ENCODE data around the gene TMEM258.
A peak's percentile ranks its signal among the peaks of the same experiment; 100 is the strongest.

TMEM258 gene

DNA sequence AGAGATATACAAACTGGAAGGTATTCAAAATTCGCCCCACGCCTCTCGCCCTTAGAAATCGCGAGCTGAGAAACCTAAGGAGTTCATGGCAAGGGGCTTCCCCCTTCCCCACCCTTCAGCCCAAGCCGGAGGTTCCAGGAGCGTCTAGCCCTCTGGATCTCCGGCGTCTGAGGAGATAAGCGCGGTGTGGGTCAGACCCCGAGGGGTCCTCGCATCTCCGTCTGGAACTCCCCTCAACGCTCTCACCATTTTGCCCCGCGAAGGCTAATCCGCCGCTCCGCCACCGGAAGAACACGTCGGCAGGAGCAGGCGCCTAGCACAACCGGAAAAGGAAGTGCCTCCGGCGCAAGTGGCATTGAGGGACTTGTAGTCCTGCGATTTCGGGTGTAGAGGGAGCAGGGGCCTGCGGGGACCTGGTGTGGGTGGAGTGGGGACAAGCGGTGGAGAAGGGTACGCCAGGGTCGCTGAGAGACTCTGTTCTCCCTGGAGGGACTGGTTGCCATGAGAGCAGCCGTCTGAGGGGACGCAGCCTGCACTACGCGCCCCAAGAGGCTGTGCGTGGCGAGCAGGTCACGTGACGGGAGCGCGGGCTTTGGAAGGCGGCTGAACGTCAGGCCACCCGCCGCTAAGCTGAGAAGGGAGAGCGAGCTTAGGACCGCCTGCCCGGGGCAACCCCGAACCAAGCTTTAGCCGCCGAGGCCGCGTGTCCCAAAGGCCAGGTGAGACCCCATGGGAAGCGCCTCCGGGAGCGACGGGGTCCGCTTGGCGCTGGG lies at the start of gene TMEM258, which contains the start of gene FEN1:
TMEM258 (minus strand) TSS at position 290 of the 773 bp plus-strand sequence; CDS start at position 249, 41 bp downstream.
FEN1 (plus strand) TSS at position 602 of the 773 bp plus-strand sequence. CDS start 2,451 bp downstream, outside the sequence.
- DNase-seq, result peak; percentile 94

DNA sequence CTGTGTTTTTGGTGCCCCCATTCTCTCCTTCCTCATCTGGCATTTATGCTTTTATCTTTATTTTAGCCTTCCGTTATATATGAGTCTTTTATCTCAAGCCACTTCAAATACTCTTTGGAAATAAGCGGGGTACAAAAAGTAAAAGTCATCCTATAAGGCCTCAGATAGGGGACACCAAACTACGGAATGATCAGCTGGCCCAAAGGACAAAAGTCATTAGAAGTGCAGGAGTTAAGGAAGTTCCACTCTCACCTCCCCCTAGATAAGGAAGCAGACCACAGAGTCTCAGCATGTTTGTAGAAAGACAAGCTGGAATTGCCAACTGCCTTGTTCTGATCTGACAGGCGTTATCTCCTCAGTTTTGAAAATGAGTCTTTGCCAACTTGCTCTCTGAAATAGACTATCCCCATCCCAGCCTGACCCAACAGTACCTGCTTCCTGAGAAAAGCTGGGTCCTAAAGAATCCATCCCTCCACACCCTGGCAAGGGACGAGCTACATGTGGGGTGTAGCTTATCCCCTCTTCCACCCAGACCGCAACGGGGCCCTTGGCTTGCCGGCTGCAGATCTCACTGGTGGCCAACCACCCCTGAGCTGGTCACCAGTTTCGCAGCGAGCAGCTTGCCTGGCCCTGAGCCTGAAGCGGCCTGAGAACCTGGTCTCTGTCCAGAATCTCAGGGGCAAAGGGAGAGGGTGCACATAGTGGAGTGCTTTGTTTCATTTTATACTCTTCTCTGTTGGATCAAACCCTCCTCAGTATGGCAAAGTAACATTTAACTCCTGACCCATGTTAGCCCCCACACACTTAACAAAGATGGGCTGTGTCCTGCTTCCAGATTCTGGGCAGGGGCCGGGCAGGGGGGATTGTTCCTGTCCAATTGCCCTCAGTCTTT lies 49.5 kb upstream of the TMEM258 start:
- DNase-seq, result peak; percentile 10

DNA sequence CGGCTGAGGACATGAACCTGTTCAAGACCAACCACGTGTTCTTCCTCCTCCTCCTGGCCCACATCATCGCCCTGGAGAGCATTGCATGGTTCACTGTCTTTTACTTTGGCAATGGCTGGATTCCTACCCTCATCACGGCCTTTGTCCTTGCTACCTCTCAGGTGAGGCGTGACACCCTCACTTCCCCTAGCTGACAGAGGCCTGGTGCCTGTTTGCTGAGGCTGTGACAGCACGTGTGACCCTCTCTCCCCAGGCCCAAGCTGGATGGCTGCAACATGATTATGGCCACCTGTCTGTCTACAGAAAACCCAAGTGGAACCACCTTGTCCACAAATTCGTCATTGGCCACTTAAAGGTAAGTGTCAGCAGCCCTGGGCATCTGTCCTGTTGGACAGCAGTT lies 48.0 kb upstream of the TMEM258 start:
- peak; percentile 14 for DNase-seq

DNA sequence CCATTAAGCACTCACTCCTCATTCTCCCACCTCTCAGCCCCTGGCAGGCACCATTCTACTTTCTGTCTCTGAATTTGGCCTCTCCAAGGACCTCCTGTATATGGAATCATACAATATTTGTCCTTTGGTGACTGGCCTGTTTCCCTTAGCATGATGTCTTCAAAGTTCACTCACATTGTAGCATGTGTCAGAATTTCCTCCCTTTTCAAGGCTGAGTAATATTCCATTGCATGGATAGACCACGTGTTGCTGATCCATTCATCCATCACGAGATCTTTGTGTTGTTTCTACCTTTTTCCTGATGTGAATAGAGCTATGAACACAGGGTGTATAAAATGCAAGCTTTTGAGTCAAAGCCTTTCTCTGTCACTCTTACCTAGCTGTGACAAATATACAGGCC lies 47.3 kb upstream of the TMEM258 start:
- no peak for DNase-seq

DNA sequence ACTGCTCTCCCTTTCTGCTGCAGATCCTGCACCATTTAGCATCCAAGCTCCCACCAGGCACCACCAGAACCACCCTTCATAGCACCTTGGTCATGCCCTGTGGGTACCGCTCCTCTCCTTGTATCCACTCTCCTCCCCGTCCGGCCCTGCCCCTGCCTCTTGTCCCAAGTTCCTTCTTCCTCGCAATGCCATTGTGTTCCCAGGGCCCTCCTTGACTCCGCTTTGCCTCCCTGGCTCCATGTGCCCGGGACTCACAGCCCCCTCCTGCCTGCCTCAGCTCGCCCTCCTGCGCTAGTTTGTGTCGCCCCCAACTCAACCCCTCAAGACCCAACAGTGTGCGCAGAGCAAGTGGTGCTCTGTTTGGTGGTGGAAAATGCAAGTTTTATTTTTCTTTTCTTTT lies 46.5 kb upstream of the TMEM258 start:
- peak; percentile 4 for DNase-seq

DNA sequence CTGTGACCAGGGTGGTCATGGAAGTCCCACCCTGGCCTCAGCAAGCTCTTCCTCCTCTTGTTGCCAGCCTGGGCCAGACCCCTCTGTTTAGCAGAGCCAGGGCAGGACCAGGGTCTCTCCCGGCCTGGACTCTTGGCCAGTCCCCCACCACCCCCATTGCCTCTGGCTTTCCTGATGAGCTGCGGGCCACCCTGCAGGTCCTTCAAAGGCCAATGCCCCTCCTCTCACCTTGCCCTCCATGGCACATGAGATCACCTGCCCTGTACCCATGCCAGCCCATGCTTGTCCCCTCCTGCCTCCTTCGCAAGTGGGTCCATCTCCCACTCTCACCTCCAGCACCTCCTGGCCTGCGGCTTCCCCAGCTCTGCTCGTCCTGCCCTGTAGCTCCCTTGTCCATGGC lies 46.1 kb upstream of the TMEM258 start:
- peak; percentile 15 for DNase-seq

DNA sequence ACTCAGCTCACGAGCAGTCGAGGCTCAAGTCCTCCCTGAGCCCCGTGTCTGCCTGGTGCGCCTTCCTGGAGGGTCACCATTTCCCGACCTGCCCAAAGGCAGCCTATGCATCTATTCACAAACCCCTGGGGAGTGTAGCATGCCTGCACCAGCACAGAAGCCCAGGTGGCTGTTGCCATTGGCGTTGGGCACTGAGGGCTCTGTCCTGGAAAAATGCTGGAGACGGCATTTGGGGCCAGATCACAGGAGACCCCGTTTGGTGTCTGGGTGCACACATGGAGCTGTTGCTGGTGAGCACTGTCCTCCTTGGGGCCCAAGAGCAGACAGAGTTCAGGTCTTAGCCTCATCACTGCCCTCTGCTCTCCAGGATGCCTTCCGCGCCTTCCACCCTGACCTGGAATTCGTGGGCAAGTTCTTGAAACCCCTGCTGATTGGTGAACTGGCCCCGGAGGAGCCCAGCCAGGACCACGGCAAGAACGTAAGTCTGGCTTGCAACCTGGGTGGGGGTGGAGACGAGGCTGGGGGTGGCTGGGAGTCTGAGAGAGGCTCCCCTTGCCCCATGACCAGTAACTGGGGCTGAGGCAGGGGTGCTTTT lies 45.1 kb upstream of the TMEM258 start:
- DNase-seq, result peak; percentile 7

DNA sequence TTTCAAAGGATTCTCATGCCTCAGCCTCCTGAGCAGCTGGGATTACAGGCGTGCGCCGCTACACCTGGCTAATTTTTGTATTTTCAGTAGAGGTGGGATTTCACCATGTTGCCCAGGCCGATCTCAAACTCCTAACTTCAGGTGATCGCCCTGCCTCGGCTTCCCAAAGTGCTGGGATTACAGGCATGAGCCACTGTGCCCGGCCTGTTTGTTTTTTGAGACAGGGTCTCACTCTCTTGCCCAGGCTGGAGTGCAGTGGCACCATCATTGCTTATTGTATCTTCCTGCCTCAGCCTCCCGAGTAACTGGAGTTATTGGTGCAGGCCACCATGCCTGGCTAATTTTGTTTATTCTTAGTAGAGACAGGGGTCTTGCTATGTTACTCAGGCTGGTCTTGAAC lies 43.8 kb upstream of the TMEM258 start:
- no peak for DNase-seq

DNA sequence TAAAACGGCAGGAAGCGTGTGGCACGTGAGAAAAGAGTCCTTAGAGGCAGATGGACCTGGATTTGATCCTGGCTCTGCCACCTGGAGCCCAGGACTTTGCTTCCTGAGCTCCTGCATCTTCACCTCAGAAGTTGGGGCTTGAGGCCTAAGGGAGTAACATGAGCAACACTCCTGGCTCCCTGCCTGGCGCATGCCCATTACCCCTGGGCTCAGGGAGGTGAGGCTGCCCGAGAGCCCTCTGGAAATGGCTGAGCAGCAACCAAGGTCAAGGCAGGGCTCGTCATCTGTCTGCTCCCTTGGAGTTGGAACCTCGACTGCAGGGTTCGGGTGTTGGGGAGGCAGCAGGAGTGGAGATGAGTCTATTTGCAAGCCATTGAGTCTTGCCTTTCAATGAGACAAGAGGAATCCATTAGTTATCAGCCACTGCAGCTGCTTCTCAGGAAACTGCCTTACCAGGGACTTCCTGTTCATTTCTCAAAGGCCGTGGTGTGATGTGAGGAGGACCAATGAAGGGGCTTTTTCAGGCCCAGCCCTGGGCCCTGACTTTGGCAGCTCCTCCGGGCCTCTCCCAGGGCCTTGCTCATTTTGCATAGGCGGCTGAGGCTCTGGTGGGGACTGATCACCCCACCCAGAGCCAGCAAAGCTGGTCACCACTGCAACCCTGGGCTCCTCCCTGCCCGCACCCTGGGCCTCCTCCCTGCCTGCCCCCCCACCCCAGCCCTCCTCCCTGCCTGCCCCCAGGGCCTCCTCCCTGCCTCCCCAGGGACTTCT lies 42.1 kb upstream of the TMEM258 start:
- peak; percentile 72 for DNase-seq

DNA sequence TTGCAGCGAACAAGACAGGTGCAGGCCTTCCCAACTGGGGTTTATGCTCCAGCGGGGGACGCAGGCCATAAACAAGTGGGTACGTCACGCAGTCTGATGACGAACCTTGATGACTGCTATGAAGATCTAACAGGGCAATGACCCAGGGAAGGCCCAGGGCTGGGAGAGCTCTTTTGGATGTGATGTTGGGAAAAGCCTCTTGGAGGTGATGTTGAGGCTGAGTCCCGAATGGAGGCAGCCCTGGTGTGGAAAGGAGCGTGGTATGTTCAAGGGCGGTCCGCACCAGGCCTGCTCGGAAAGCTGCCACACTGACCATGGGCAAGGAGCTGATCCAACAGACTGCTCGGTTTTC lies 41.5 kb upstream of the TMEM258 start:
- DNase-seq, result peak; percentile 21

DNA sequence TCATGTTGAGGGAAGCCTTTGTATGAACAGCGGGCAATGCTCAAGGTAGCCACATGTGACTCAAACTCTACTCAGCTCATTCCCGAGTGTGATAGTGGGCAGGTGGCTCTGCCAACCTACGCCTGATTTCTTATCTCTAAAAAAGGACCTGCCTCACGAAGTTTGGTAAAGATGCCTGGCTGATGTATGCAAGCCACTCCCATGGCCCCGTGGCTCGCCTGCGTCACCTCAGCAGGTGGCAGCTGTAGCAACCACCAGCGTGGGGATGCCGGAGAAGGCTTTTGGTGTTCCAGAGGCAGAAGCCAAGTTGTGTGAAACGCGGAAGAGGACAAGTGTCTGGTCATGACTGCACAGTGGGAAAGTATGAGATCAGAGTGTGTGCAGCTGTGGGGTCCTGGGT lies 41.1 kb upstream of the TMEM258 start:
- DNase-seq, result peak; percentile 24

DNA sequence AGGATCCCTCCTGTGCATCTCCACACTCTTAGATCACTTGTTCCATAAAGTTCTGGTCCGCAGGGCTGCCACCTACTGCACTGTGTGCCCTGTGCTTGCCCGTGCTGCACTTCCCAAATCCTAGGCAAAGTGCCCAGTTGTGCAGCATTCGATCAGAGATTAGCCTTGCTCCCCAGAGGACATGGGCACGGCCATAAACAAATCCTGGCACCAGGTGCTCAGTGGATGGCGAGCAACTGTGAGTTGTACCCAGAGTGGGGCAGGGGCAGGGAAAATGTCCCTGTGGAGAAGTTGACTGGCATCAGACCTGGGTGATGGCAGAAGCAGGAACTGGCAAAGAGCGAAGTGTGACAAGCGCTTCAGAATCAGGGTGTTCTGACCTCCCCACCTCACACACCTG lies 40.4 kb upstream of the TMEM258 start:
- DNase-seq, result peak; percentile 18

DNA sequence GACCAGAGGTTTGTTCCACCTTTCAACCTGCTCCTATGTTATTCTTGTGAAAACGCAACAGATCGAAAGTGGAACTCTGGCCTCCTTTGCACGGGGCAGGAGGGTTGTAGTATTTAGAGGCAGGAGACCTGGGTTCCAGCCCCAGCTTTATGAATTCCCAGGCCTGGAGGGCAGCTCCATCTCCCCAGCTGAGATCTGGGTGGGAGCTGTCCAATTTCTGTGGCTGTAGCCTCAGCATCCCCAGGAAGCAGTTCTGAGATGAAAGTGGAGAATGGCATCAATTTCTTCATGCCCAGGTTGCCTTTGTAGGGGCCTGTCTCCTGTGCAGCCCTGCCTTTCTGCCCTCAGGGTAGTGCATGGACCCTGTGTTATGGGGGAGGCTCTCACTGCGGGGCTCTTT lies 39.8 kb upstream of the TMEM258 start:
- no peak for DNase-seq

DNA sequence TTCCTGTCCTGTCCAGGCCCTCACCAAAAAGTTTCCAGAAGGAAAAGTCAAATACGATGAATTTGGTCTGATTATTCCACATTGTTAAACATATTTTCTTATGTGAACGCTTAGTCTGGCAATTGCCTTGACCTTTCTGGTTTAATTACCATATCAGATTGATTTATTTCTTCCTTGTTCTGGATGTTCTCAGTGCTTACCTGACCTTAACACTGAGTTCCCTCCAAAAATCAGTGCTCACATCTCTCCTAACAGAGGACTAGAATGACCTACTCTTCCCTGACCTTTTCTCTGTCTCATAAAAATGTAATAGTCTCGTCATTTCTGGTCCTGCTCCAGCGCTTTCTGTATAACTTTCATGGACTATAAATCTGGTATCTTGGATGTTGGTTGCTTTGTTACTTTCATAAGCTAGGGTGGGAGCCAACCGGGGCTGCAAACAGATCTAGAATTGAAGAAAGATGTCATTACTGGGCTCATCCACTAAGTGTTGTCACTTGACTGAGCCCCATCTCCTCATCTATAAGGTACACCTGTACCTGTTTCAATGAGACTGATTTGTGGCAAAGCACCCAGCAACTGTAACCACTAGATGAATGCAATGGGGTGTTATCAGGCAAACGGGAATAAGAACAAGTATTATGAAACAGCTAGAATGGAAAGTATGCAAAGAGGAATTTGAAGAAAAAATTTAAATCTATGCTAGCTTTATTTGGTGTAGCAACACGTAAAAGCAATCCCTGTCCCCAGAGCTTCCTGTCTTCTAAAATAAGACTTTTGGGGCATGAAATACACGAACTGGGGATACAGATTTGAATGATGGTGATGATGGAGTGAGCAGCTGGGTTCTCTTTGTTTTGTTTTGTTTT lies 38.1 kb upstream of the TMEM258 start:
- no peak for DNase-seq

DNA sequence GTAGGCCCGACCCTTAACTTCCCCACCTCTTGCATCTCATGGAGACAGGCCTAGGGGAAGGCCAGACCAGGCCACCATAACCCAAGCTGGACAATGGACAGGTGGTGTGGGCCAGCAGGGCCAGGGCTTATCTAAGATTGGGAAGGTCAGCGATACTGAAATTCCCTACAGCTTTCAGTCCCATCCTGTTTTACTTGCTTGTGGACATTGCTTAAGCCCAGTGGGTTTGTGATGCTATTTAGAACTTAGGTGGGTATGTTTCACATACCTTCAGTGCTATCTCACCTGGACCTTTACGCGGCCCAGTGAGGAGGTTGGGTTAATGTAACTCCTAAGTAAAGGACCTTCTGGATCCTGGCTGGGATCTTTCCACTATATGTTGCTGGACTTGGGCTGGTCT lies 37.4 kb upstream of the TMEM258 start:
- no peak for DNase-seq

DNA sequence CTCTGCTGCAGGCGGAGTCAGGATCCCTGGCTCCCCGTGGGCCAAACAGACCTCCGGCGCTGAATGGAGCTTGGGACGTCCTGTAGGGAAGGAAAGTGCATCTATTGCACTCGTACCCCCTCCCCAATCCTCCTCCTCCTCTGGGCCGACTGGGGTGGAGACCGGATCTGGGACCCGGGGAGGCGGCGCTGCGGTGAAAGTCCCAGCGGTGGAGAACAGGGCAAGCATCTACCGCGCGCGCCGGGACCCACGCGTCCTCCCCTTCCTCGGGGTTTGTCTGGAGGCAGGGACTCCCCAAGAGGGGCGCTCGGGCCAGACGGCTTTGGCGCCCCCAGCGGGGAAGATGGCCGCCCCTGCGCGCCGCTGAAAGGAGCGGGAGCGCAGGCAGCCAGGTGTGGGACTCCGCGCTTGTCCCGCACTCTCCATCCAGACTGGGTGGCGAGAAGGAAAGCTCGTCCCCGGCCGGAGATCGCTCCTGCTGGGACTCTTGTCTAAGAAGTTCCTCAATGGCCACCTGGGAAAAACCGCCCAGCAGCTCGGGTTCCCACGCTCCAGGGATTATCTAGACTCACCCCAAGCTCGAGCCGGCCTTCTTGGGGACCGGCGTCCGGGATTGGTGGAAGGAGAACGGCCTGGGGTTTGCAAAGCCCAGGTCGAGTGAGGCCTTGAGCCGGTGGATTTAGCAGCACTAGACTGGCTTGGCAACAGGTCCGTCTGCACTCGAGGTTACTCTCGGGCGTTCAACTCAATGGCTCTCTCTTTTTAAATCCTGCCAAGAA lies 36.4 kb upstream of the TMEM258 start:
- peak; percentile 58 for DNase-seq

DNA sequence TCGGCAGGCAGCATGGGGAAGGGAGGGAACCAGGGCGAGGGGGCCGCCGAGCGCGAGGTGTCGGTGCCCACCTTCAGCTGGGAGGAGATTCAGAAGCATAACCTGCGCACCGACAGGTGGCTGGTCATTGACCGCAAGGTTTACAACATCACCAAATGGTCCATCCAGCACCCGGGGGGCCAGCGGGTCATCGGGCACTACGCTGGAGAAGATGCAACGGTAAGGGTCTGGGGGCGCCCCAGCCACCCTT lies 35.9 kb upstream of the TMEM258 start:
- DNase-seq, result no peak

DNA sequence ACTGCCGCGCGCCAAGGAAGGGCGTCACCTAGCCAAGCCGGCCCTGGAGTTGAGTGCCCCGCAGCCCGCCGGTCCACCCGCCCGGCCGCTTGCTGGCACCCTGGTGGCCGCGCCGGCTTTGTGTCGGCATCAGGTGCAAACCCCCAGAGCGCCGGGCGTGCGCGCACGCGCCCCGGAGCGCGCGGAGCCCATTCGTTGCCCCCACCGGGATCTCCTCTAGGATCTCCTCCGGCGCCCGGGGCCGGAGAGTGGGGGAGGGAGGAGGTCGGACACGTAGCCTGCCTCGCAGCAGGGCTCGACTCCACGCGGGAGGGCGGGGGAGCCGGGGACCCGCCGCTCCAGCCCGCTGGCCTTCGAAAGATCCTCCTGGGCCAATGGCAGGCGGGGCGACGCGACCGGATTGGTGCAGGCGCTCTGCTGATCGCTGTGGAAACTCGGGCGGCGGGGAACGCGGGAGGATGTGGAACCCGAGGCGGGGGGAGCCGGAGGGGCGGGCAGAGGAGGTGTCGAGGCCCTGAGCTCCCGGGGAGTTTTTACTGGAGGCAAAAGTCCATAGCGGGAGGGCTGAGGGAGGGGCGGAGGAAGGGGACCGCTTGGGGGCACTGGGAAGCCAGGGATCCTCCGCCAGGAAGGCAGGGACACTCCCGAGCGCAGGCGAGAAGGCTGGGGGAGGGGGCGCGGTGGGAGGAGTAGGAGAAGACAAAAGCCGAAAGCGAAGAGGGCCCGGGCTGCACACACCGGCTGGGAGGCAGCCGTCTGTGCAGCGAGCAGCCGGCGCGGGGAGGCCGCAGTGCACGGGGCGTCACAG lies 35.4 kb upstream of the TMEM258 start, which contains the start of gene FADS2:
FADS2 (plus strand) TSS at position 730 of the 808 bp plus-strand sequence. CDS start 91 bp downstream, outside the sequence.
- peak; percentile 99 for DNase-seq

DNA sequence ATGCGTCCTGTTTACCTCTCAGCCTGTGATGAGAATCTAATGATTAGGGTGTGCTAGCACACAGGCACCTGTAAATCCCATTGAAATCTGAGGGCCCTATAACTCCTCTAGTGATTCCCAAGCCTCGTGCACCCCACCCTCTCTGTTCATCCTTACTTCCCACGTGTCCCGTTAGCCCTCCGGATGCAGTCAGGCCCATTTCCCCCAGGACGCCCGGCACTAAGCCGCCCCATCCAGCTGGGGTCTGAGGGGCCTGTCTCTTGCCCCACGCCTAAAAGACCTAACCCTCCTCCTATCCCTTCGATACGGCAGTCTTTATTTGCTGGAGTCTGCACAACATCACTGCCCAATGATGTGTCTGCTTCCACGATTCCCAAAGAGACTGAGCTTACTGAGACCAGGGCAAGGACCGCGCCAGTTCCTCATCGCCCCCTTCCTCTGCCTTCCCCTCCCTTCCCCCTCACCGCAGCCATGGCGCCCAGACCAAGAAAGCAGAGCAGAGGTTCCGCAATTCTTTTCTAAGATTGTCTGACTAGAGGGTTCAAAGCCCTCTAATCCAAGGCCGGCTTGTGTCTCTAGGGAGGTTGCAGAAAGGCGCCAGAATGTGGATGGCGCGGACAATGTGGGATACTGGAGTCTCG lies 34.7 kb upstream of the TMEM258 start:
- no peak for DNase-seq

DNA sequence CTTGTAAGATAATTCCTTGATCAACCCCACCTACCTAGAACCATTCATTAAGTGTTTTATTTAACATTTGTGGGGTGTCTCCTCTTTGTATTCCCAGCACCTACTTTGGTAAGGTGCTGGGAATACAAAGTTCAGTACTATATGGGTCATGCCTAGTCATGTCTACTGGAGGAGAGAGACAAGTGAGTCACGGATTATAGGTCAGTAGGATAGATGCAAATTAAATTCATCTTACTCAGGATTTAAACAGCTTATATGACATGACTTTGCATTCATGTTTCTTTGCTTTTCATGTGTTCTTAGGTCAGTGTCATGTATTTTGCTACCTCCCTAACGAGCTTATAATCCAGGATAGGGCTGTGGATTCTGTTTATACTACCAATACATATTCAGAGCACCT lies 27.8 kb upstream of the TMEM258 start:
- DNase-seq, result no peak

Measured in left hindlimb (tissue), 1 donor.